H1 (cell line): Measurements from ENCODE around the gene PRELID1. TPM values are rescaled to one million over a fixed set of nuclear protein-coding genes. Genes with fewer than 3 reads are reported as not detected.

Source experiments
- SIN3A ChIP-seq, 2 experiments: IDR thresholded peaks in 1 of 2; conservative IDR thresholded peaks in 1 of 2; 2 replicates each; pipeline ENCODE4 v1.6.1; 2011 to 2012; ENCODE audit warnings: low read length in 2 of 2, improper control_type of control experiment in 1 of 2, low read depth in 1 of 2, mild to moderate bottlenecking in 1 of 2
- YY1 ChIP-seq: IDR thresholded peaks from 2 replicates; pipeline ENCODE4 v1.6.1; 2011; ENCODE audit warnings: low read depth, mild to moderate bottlenecking, low read length
- polyA plus RNA-seq, 7 experiments: library from polyadenylated mRNA; depleted of rRNA in 3 of 7; stranded (reverse) in 5 of 7; unstranded in 2 of 7; fragments of >200 nt in 5 of 7; fragments of 200-250 nt in 2 of 7; gene quantifications; 1 replicate in 5 of 7; 2 replicates in 1 of 7; 4 replicates in 1 of 7; pipeline versions ENCODE4 v1.2.1 to v1.2.3, GENCODE V29; 2011 to 2013; ENCODE audit warnings: missing spikeins in 2 of 7, mixed read lengths in 2 of 7
- total RNA-seq: library from RNA; stranded (reverse); fragmentation: NEBNext Ultra II Directional; extraction: Animal tissue kit (Norgen Biotek cat#: 25700); gene quantifications from 2 replicates; pipeline ENCODE4 v1.2.1, GENCODE V29; 2021
- TF ChIP-seq, protein P1 (sequence below): fragments of 300-600 bp; sonication (generic); IDR thresholded peaks from 2 replicates; pipeline ENCODE4 v1.7.1; 2012; ENCODE audit warnings: low read length, moderate library complexity, mild to moderate bottlenecking, inconsistent platforms; ENCODE audit not compliant: insufficient replicate concordance

Gene PRELID1
- total and polyA plus RNA-seq, 2 of the 8 experiments (the other 6 are each of a cell fraction or from before 2014, with no cell fraction given), result 272 to 428 TPM

- TF ChIP-seq, protein P1, sequence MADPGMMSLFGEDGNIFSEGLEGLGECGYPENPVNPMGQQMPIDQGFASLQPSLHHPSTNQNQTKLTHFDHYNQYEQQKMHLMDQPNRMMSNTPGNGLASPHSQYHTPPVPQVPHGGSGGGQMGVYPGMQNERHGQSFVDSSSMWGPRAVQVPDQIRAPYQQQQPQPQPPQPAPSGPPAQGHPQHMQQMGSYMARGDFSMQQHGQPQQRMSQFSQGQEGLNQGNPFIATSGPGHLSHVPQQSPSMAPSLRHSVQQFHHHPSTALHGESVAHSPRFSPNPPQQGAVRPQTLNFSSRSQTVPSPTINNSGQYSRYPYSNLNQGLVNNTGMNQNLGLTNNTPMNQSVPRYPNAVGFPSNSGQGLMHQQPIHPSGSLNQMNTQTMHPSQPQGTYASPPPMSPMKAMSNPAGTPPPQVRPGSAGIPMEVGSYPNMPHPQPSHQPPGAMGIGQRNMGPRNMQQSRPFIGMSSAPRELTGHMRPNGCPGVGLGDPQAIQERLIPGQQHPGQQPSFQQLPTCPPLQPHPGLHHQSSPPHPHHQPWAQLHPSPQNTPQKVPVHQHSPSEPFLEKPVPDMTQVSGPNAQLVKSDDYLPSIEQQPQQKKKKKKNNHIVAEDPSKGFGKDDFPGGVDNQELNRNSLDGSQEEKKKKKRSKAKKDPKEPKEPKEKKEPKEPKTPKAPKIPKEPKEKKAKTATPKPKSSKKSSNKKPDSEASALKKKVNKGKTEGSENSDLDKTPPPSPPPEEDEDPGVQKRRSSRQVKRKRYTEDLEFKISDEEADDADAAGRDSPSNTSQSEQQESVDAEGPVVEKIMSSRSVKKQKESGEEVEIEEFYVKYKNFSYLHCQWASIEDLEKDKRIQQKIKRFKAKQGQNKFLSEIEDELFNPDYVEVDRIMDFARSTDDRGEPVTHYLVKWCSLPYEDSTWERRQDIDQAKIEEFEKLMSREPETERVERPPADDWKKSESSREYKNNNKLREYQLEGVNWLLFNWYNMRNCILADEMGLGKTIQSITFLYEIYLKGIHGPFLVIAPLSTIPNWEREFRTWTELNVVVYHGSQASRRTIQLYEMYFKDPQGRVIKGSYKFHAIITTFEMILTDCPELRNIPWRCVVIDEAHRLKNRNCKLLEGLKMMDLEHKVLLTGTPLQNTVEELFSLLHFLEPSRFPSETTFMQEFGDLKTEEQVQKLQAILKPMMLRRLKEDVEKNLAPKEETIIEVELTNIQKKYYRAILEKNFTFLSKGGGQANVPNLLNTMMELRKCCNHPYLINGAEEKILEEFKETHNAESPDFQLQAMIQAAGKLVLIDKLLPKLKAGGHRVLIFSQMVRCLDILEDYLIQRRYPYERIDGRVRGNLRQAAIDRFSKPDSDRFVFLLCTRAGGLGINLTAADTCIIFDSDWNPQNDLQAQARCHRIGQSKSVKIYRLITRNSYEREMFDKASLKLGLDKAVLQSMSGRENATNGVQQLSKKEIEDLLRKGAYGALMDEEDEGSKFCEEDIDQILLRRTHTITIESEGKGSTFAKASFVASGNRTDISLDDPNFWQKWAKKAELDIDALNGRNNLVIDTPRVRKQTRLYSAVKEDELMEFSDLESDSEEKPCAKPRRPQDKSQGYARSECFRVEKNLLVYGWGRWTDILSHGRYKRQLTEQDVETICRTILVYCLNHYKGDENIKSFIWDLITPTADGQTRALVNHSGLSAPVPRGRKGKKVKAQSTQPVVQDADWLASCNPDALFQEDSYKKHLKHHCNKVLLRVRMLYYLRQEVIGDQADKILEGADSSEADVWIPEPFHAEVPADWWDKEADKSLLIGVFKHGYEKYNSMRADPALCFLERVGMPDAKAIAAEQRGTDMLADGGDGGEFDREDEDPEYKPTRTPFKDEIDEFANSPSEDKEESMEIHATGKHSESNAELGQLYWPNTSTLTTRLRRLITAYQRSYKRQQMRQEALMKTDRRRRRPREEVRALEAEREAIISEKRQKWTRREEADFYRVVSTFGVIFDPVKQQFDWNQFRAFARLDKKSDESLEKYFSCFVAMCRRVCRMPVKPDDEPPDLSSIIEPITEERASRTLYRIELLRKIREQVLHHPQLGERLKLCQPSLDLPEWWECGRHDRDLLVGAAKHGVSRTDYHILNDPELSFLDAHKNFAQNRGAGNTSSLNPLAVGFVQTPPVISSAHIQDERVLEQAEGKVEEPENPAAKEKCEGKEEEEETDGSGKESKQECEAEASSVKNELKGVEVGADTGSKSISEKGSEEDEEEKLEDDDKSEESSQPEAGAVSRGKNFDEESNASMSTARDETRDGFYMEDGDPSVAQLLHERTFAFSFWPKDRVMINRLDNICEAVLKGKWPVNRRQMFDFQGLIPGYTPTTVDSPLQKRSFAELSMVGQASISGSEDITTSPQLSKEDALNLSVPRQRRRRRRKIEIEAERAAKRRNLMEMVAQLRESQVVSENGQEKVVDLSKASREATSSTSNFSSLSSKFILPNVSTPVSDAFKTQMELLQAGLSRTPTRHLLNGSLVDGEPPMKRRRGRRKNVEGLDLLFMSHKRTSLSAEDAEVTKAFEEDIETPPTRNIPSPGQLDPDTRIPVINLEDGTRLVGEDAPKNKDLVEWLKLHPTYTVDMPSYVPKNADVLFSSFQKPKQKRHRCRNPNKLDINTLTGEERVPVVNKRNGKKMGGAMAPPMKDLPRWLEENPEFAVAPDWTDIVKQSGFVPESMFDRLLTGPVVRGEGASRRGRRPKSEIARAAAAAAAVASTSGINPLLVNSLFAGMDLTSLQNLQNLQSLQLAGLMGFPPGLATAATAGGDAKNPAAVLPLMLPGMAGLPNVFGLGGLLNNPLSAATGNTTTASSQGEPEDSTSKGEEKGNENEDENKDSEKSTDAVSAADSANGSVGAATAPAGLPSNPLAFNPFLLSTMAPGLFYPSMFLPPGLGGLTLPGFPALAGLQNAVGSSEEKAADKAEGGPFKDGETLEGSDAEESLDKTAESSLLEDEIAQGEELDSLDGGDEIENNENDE, result no peak
- TF ChIP-seq SIN3A (conservative IDR thresholded peaks at IDR 0.05 in 1 of 2, IDR thresholded peaks at IDR 0.05 in 1 of 2; ENCODE audit: low read depth in 1 of 2, low read length in 2 of 2) (peak; percentile 52 to 81; a peak in 2 of 4 replicates), YY1 (peak; percentile 83; the same call in 1 of the 2 replicates)
These were observed at the start of gene PRELID1, which contains the start of gene RAB24 (continued) for GRCh38 chr5:177303121-177303924.
